Activated CD8-positive, alpha-beta memory T cell treated with anti-CD3 and anti-CD28 coated beads, Interleukin-2, amount 50 U/mL, for 1 hour (primary cell): ENCODE results near the gene PPARG.
"Not testable (repeated sequence)": the region's sequence is repeated elsewhere in the genome, so short reads cannot be mapped to it uniquely, and the experiment has no call there.

Experiments
- DNase-seq: peaks from one replicate; pipeline ENCODE4 v3.0.0-alpha.2; 2020; ENCODE audit errors: extremely low read depth

Gene PPARG

DNA sequence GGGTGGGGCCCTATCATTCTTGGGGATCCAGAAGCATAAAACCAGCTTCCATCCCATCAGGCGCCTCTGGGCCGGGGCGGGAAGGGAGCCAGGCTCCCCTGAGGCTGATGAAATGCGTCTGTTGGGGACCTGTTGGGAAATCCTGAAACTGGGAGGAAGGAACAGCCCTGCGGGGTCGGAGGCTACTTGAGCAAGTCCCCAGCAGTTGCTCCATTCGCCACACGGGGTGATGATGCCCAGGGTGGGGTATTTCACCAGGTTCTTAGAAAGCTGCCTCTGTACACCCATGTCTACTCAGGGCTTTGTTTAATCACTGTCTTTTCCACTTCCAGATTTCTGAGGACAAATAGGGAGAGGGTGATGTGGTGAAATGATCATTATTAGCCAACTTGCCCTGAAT is 170.0 kb downstream of the PPARG start:
- no peak for DNase-seq

GRCh38 chr3:12460127-12460526 is 171.3 kb downstream of the PPARG start:
- no peak for DNase-seq

DNA sequence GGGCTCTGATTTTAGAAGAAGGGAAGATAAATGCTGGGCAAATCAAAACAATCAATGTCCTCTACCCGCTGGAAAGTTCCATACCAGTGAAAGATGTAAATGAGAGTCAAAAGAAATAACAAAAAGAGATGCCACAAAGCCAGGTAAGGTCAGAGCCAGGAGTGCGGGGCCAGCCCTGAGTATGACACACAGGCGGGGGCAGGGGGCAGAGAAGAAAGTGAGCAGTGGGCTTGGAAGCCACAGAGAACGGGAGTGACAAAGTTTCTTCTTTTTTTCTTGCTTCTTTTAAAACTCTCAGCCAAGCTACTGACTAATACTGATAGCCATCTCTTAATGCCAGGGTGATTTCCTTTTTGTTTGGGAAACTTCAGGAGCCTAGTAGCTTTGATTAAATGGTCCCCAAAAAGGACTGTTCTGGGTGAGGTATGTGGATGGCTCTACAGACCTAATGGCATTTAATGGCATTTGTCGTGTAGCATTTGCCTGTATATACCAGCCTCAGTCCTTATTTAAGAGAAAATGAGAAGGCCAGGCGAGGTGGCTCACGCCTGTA is 172.3 kb downstream of the PPARG start:
- no peak for DNase-seq

DNA sequence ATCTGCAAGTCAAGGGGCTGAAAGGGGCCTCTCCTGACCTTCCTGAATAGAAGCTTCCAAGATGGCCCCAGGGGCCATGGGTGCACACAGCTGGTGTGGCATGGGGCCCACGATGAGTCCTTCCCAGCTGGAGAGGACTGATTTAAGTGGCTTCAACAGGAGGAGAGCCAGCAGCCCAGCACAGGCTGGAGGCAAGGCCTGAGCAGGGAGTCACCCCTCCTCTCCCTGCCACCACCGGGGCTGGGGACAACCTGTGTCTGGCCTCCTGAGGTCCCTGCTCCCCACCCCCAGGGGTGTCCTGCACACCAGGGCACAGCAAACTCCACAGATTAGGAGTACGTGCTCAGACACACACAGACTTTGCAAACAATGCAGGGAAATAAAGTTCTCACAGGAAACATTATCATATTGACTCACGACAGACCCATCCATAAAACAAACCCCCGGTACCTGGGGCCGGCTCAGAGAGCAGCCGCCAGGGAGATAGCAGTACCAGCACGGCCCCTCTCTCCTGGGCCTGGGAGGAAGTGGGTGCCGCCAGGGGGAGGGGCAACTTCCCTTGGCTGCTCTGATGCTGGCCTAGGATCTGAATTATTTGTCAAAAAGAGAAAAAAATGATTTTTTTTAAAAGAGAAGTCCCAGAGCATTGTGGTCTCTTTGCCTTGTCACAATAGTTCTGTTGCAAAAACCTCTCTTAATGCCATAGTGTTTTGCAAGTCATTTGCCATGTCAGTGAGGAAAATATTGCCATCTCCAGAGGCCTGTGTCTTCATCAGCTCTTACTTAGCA is 173.5 kb downstream of the PPARG start:
- DNase-seq = no peak

- DNase-seq = no peak
Measured at GRCh38 chr3:12463686-12464085, 174.8 kb downstream of the PPARG start.

DNA sequence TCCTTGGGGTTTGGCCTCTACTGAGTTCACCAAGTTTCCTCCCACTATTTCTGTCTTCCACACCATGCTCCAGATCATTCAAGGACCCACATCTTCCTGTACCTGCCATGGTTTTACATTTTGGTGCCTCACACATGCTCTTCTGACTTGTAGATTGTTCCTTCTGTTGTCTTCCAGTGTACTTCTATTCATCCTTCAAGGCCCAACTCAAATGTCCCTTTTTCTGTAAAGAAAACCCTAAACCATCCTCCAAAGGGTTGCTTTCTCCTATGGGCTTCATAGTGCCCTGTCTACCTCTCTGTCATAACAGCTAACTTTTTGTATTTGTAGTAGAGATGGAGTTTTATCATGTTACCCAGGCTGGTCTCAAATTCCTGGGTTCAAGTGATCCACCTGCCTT is 175.3 kb downstream of the PPARG start:
- no peak for DNase-seq

DNA sequence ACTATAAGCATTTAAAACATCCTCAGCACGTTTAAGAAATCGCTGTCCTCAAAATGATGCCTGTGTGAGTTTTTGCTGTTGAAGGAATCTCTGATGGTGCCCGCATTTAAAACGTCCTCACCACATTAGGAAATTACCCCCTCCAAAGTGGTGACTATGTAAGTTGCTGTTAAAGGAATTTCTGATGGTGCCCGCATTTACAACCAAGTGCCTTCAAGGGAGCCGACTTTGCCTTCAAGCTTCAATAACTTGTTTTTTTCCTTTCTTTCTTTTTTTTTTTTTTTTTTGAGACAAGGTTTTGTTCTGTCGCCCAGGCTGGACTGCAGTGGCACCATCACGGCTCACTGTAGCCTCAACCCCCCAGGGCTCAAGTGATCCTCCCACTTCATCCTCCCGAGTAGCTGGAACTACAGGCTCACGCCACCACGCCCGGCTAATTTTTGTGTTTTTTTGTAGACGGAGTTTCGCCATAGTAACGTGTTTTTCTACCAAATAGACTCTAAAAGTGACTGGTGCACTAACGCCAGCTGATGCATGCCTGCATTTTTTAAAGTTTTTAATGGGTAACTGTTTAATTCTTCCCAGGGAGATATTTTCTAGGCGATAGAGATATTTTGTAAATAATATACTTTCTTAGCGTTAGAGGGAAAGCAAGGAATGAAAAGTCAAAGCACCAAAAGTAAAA is 176.4 kb downstream of the PPARG start:
- no peak for DNase-seq

DNA sequence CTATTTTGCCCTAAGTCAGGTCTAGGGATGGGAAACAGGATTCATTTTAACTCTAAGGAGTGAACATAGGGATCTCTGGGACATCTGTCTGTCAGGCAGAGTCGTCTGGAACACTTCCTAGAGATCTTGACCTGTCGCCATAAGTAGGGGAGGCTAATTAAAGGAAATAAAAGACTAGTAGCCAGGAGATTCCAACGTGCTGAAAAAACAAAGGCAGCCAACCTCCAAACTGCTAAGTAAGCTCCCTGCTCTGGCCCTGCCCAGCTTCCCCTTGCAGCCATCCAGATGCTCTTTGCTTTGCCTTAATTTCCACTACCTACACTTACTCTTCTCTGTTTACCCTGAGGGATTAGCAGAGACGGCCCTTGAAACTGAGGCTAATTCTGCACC is 177.0 kb downstream of the PPARG start:
- DNase-seq = no peak

GRCh38 chr3:12467746-12468145 is 178.9 kb downstream of the PPARG start:
- DNase-seq = no peak

DNA sequence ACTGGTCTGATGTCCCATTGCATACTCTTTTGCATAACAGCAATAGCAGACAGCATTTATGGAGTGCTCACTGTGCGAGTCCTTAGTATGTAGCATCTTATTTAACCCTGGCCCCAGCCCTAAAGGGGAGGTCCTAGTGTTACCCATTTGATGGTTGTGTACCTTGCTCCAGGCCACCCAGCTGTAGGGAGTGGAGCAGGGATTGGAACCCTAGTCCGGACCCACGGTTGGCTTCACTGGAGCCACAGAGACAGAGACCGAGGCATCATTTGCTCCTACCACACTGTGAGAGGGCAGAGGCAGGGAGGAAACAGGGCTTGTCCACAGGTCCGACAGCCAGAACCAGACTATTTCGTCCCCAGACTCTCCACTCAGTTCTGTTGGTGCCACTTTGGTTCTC is 179.4 kb downstream of the PPARG start:
- no peak for DNase-seq

DNA sequence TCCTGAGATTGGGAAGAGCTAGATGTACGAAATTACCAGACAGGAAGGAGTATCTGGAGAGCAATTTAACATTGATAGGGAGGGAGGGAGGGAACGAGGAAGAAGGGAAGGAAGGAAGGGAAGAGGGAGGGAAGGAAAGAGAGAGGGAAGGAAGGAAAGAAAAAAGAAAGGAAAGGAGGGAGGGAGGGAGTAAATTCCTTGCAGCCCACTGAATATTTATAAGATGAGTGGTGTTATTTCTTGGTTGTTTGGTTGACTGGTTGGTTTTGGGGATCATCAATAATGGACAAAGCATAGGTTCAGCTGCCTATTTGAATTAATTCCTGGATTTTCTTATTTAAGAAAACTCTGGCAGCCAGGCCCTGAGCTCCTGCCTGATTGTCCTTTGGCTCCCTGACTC is 179.9 kb downstream of the PPARG start:
- DNase-seq = no peak

DNA sequence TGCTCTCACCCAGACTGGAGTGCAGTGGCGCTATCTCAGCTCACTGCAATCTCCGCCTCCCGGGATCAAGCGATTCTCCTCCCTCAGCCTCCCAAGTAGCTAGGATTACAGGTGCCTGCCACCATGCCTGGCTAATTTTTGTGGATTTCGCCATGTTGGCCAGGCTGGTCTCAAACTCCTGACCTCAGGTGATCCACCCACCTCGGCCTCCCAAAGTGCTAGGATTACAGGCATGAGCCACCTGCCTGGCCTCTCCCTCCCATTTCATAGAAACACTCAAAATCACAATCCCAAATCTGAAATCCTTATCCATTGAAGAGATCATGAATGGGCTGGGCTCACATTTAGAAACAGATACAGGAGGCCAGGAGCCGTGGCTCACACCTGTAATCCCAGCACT is 180.4 kb downstream of the PPARG start:
- not testable (repeated sequence) for DNase-seq

DNA sequence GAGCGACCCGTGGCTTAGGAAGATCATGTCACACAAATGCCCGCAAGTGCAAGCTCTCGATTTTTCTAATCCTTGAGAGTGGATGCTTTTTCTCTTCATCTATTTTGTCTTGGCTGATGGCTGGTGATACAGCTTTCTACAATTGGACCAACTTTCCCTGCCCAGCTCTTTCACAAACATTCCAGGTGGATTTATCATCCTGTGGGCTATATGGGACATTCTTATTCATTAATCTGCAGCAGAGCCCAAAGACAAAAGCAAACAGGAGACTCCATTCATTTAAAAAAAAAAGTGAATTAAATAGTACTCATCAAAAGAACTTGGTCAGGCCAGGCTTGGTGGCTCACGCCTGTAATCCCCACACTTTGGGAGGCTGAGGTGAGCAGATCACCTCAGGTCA is 181.2 kb downstream of the PPARG start:
- DNase-seq = no peak

DNA sequence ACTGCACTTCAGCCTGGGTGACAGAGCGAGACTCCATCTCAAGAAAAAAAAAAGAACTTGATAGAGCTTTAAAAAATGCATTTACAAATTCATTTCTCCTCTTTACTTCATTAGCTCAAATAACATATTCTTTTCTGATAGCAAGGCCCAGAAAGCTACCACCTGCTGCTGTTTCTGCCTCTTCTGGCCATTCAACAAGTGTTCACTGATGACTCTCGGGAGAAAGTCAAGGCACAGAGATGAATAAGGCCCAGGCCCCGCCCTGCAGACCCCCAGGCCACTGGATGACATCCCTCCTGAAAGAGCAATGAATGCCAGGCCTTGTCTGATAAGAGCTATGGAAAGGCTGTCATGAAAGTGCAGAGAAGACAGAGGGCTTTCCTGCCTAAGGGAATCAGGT is 181.8 kb downstream of the PPARG start:
- no peak for DNase-seq

DNA sequence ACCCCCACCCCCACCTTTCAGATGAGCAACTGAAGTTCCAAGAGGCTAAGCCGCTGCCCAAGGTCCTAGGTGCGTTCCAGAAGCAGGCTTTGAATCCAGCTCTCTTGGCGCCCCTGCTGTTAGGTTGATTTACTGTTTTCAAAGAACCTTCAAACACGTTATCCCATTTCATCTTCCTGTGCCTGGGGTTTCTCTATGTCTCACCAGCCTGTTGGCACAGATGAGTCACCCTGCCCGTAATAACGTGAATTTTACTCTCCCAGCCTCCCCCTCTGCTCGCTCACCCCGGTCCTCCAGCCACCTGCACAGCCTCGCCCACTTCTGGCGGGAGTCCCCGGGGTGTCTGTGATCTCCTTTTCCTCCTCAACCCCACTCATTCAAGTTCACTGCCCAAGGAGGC is 182.4 kb downstream of the PPARG start:
- DNase-seq = no peak

DNA sequence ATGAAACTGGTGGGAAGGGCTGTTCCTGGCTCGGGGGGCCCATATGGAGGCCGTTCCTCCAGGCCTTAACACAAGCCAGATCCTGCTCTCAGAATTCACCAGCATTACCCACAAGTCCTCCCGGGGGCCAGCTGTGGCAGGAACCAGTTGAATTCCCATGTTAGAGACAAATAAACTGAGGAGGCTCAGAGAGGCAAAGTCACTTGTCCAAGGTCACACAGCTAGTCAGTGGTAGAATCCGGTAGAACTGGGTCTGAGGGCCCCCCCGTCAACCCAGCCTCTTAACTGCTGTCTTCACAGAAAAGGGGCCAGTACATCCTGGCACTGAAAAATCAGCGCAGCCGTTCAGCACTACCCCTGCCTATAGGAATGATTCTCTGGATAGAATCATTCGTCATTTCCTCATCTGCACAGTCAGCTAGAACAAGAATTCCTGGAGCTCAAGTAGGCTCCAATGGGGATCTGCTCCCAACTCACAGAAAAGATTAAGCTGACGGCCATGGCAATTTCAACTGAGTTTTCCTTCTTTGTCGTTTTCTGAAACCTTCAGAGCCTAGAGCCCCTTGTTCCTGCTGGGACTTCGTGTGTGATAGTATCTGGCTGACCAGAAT is 183.2 kb downstream of the PPARG start:
- DNase-seq = no peak

- no peak for DNase-seq
Measured at GRCh38 chr3:12472796-12473195, 183.9 kb downstream of the PPARG start.

DNA sequence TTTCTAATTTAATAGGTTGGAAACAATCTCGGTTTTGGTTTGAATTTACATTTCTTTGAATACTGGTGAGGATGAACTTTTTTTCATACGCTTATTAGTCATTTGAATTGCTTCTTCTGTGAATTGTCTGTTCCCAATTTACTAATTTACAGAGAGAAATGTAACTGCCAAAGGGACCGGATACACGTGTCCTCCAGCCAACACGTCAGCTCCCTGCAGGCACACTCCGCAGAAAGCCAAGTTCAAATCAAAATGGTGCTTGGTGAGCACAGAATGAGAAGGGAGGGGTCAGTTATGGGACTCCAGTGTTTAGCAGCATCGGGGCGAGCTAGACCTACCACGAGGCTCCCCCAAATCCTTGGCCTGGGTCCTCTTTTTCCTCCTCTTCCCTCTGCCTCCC is 184.6 kb downstream of the PPARG start:
- no peak for DNase-seq

GRCh38 chr3:12476238-12476897 is 187.5 kb downstream of the PPARG start:
- DNase-seq = no peak

- DNase-seq = no peak
Measured at GRCh38 chr3:12477256-12477655, 188.4 kb downstream of the PPARG start.

DNA sequence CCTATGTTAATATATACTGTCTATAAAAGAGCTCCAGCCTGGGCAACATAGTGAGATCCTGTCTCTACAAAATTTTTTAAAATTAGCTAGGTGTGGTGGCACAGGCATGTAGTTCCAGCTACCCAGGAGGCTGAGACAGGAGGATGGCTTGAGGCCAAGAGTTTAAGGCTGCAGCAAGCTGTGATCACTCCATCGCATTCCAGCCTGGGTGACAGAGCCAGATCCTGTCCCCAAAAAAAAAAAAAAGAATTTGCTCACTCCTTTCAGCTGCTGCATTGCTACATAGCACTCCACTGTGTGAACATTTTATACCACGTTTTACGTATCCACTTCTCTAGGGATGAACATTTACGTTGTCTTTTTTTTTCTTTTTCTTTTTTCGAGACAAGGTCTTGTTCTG is 189.5 kb downstream of the PPARG start:
- no peak for DNase-seq

GRCh38 chr3:12479198-12479597 is 190.3 kb downstream of the PPARG start:
- DNase-seq = not testable (repeated sequence)
